ENCODE data around the gene ITGAX. TPM values are rescaled to one million over a fixed set of nuclear protein-coding genes. Genes with fewer than 3 reads are reported as not detected.

ITGAX gene
- total RNA-seq, 2 donors from 2014 or later, result 9.7 to 32.9 TPM

DNA sequence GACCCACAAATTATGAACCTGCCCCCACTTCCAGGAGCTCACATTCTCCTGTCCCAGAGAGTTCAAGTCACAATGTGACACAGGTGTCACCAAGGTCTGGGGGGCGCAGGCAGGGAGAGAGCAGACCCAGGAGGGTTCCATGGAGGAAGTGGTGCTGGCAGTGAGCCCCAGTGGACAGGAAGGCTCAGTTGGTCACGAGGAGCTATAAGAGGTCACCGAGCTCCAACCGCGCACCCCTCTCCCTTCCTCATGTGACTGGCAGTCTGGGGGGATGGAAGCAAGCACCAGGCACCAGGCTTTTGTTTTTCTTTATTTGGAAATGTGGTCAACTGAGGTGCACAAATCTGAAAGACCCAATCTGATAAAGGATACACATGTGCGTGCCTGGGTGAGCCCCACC is 40.7 kb downstream of the ITGAX start:
- DNase-seq (ENCODE audit: low spot score) (no peak), ATAC-seq (ENCODE audit: insufficient number of reproducible peaks, low FRiP score, low read depth) (no peak)
- TF ChIP-seq CTCF (IDR thresholded peaks at IDR 0.05), result no peak
- Histone ChIP-seq H3K27ac (no peak overlapping the region), H3K36me3 (no peaks in the 10 kb centered on the region), H3K4me1 (ENCODE audit: control insufficient read depth in 1 of 2, low read depth in 2 of 2) (no peaks in the 10 kb centered on the region), H3K9me3 (no peaks in the 10 kb centered on the region), H3K27me3 (replicated peaks; ENCODE audit: insufficient read depth) (no peaks in the 10 kb centered on the region), H3K4me3 (no peak overlapping the region)

GRCh38 chr16:31397096-31397660 is 42.2 kb downstream of the ITGAX start:
- H3K9me3 ChIP-seq, result no peaks in the 10 kb centered on the region
- ATAC-seq (ENCODE audit: insufficient number of reproducible peaks, low FRiP score, low read depth) (no peak), DNase-seq (ENCODE audit: low spot score) (no peak)
- H3K4me3 ChIP-seq, result no peak overlapping the region
- no peak overlapping the region for H3K27ac ChIP-seq
- H3K4me1 ChIP-seq (ENCODE audit: control insufficient read depth in 1 of 2, low read depth in 2 of 2), result no peaks in the 10 kb centered on the region
- H3K36me3 ChIP-seq, result no peaks in the 10 kb centered on the region
- no peaks in the 10 kb centered on the region for H3K27me3 ChIP-seq (replicated peaks; ENCODE audit: insufficient read depth)
- TF ChIP-seq CTCF (IDR thresholded peaks at IDR 0.05), result no peak

- Histone ChIP-seq H3K27ac (no peak overlapping the region), H3K27me3 (replicated peaks; ENCODE audit: insufficient read depth) (no peaks in the 10 kb centered on the region), H3K4me3 (no peak overlapping the region), H3K4me1 (ENCODE audit: control insufficient read depth in 1 of 2, low read depth in 2 of 2) (no peaks in the 10 kb centered on the region), H3K36me3 (no peaks in the 10 kb centered on the region), H3K9me3 (no peaks in the 10 kb centered on the region)
- DNase-seq (ENCODE audit: low spot score), result no peak
- no peak for TF ChIP-seq CTCF (IDR thresholded peaks at IDR 0.05)
- no peak for ATAC-seq (ENCODE audit: insufficient number of reproducible peaks, low FRiP score, low read depth)
Observed at GRCh38 chr16:31397701-31398100, 42.7 kb downstream of the ITGAX start.

DNA sequence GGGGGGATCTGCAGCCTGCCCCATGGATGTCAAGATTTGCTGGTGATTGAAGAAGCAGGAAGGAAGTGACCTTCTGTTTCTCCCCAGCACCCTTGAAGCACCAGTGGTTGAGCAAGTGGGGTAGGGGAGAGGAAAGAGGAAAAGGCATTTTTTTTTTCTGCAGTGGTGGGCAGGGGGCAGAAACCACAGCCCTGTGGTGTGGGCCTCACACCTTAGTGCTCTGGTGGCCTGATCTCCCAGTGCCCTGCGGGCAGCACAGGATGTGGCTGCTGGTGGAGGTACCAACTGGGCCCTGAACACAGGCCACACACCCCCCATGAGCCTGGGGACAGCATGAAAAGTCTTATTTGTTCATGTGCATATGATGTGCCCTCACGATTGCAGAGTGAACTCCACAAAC is 45.2 kb downstream of the ITGAX start:
- DNase-seq (ENCODE audit: low spot score) (no peak), ATAC-seq (ENCODE audit: insufficient number of reproducible peaks, low FRiP score, low read depth) (no peak)
- no peaks in the 10 kb centered on the region for H3K36me3 ChIP-seq
- H3K4me1 ChIP-seq (ENCODE audit: control insufficient read depth in 1 of 2, low read depth in 2 of 2), result no peaks in the 10 kb centered on the region
- H3K27me3 ChIP-seq (replicated peaks; ENCODE audit: insufficient read depth), result no peaks in the 10 kb centered on the region
- no peak overlapping the region for H3K4me3 ChIP-seq
- TF ChIP-seq CTCF (IDR thresholded peaks at IDR 0.05), result no peak
- no peaks in the 10 kb centered on the region for H3K9me3 ChIP-seq
- no peak overlapping the region for H3K27ac ChIP-seq

- ATAC-seq (ENCODE audit: insufficient number of reproducible peaks, low FRiP score, low read depth) (no peak), DNase-seq (ENCODE audit: low spot score) (no peak)
- TF ChIP-seq CTCF (IDR thresholded peaks at IDR 0.05), result no peak
- H3K36me3 ChIP-seq, result no peaks in the 10 kb centered on the region
- H3K27me3 ChIP-seq (replicated peaks; ENCODE audit: insufficient read depth), result no peaks in the 10 kb centered on the region
- H3K27ac ChIP-seq, result no peak overlapping the region
- H3K4me3 ChIP-seq, result no peak overlapping the region
- no peaks in the 10 kb centered on the region for H3K4me1 ChIP-seq (ENCODE audit: control insufficient read depth in 1 of 2, low read depth in 2 of 2)
- no peaks in the 10 kb centered on the region for H3K9me3 ChIP-seq
Observed at GRCh38 chr16:31401436-31401835, 46.5 kb downstream of the ITGAX start.

Data from thoracic aorta (tissue), 2 donors.